K562 (cell line): Measurements from ENCODE around the gene DAP. TPM values are rescaled to one million over a fixed set of nuclear protein-coding genes. Genes with fewer than 3 reads are reported as not detected.
A peak's percentile ranks its signal among the peaks of the same experiment; 100 is the strongest.

Experiments
- ARID2 ChIP-seq: fragments of 450-650 bp; IDR thresholded peaks from 2 replicates; pipeline ENCODE4 v1.6.1; 2017; ENCODE audit warnings: antibody characterized with exemption, mild to moderate bottlenecking
- CXXC5 ChIP-seq: fragments of 250-450 bp; sonication (Bioruptor Pico); IDR thresholded peaks from 2 replicates; pipeline ENCODE4 v1.8.0; 2022; ENCODE audit warnings: inconsistent platforms, mild to moderate bottlenecking, moderate library complexity
- FOS ChIP-seq: IDR thresholded peaks from 3 replicates; pipeline ENCODE4 v1.6.1; 2011; ENCODE audit not compliant: insufficient read length; ENCODE audit errors: extremely low read depth
- HBP1 ChIP-seq: fragments of 450-650 bp; formaldehyde crosslinking; IDR thresholded peaks from 2 replicates; pipeline ENCODE4 v1.4.0; 2022; ENCODE audit warnings: missing genetic modification characterization
- HDAC3 ChIP-seq: fragments of 450-650 bp; IDR thresholded peaks from 2 replicates; pipeline ENCODE4 v1.6.1; 2018; ENCODE audit warnings: borderline replicate concordance, mild to moderate bottlenecking, moderate library complexity; ENCODE audit not compliant: partially characterized antibody
- KLF16 ChIP-seq: IDR thresholded peaks from 2 replicates; pipeline ENCODE4 v1.6.1; 2016; ENCODE audit warnings: antibody characterized with exemption
- MEF2A ChIP-seq: IDR thresholded peaks from 2 replicates; pipeline ENCODE4 v1.6.1; 2011; ENCODE audit warnings: low read depth, mild to moderate bottlenecking, low read length, moderate library complexity; ENCODE audit not compliant: control insufficient read depth
- PKNOX1 ChIP-seq: fragments of 450-650 bp; IDR thresholded peaks from 2 replicates; pipeline ENCODE4 v1.6.1; 2016
- POLR3A ChIP-seq: IDR thresholded peaks from 2 replicates; pipeline ENCODE4 v1.6.1; 2011; ENCODE audit warnings: borderline replicate concordance, mild to moderate bottlenecking, moderate library complexity; ENCODE audit not compliant: insufficient read length, insufficient read depth; ENCODE audit errors: extremely low read depth
- RB1 ChIP-seq: fragments of 450-650 bp; IDR thresholded peaks from 2 replicates; pipeline ENCODE4 v1.6.1; 2017; ENCODE audit warnings: low read depth, mild to moderate bottlenecking
- SIN3B ChIP-seq: fragments of 450-650 bp; IDR thresholded peaks from 2 replicates; pipeline ENCODE4 v1.6.1; 2017; ENCODE audit warnings: low read depth, mild to moderate bottlenecking, moderate library complexity
- TAF15 ChIP-seq: fragments of 200-400 bp; formaldehyde crosslinking; IDR thresholded peaks from 2 replicates; pipeline ENCODE4 v1.6.1; 2017; ENCODE audit warnings: mild to moderate bottlenecking, low read depth, low read length, moderate library complexity
- VEZF1 ChIP-seq: fragments of 200-800 bp; sonication (Bioruptor generic); IDR thresholded peaks from 2 replicates; pipeline ENCODE4 v1.6.1; 2017; ENCODE audit warnings: missing genetic modification characterization, missing compliant biosample characterization
- ZNF311 ChIP-seq: fragments of 250-450 bp; sonication (Bioruptor Pico); IDR thresholded peaks from 2 replicates; pipeline ENCODE4 v1.4.0; 2020; ENCODE audit warnings: mild to moderate bottlenecking, moderate library complexity
- ZNF408 ChIP-seq: fragments of 250-450 bp; sonication (Bioruptor Pico); IDR thresholded peaks from 2 replicates; pipeline ENCODE4 v1.4.0; 2020; ENCODE audit warnings: low read depth, mild to moderate bottlenecking, moderate library complexity
- ZNF445 ChIP-seq: fragments of 250-450 bp; sonication (Bioruptor Pico); IDR thresholded peaks from 2 replicates; pipeline ENCODE4 v1.4.0; 2020; ENCODE audit warnings: low read depth, mild to moderate bottlenecking, moderate library complexity
- ZNF695 ChIP-seq: fragments of 450-650 bp; formaldehyde crosslinking; IDR thresholded peaks from 2 replicates; pipeline ENCODE4 v1.4.0; 2020; ENCODE audit warnings: mild to moderate bottlenecking, moderate library complexity
- polyA plus RNA-seq, 8 experiments: library from polyadenylated mRNA; depleted of rRNA in 4 of 8; stranded (reverse) in 5 of 8; unstranded in 3 of 8; fragments of >200 nt; fragmentation: Nextera tagmentation in 2 of 8; fragmentation: Illumina TruSeq in 1 of 8; extraction: Ambion mirVana in 2 of 8; extraction: Trizol in 1 of 8; gene quantifications; 2 replicates each; pipeline versions ENCODE4 v1.2.1 to v1.2.3, GENCODE V29; 2011 to 2014; ENCODE audit warnings: inconsistent platforms in 1 of 8, missing spikeins in 1 of 8
- total RNA-seq, 7 experiments: library from RNA; depleted of rRNA in 6 of 7; stranded (reverse); fragments of >200 nt in 6 of 7; fragmentation: Illumina TruSeq in 2 of 7; extraction: Trizol in 2 of 7; gene quantifications; 2 replicates each; pipeline versions ENCODE4 v1.2.1 to v1.2.3, GENCODE V29; 2011 to 2021; ENCODE audit warnings: low replicate concordance in 1 of 7
- TF ChIP-seq, protein P1 (sequence below): fragments of 450-650 bp; IDR thresholded peaks from 2 replicates; pipeline ENCODE4 v1.6.1; 2017; ENCODE audit warnings: antibody characterized with exemption, mild to moderate bottlenecking
- TF ChIP-seq, protein P2 (sequence below), 3 experiments: fragments of 200-800 bp in 1 of 3; sonication (Bioruptor generic) in 1 of 3; sonication (generic) in 1 of 3; formaldehyde crosslinking in 1 of 3; IDR thresholded peaks; 2 replicates each; pipeline versions ENCODE4 v1.6.1 to v1.8.0; 2016 to 2022; ENCODE audit warnings: mild to moderate bottlenecking in 2 of 3, missing compliant biosample characterization in 2 of 3, missing genetic modification characterization in 2 of 3, missing genetic modification reagents in 1 of 3

DAP gene
- total and polyA plus RNA-seq, 9 of the 15 experiments (the other 6 are each of a cell fraction or from before 2014, with no cell fraction given) = 14.1 to 151 (median 34.5) TPM

DNA sequence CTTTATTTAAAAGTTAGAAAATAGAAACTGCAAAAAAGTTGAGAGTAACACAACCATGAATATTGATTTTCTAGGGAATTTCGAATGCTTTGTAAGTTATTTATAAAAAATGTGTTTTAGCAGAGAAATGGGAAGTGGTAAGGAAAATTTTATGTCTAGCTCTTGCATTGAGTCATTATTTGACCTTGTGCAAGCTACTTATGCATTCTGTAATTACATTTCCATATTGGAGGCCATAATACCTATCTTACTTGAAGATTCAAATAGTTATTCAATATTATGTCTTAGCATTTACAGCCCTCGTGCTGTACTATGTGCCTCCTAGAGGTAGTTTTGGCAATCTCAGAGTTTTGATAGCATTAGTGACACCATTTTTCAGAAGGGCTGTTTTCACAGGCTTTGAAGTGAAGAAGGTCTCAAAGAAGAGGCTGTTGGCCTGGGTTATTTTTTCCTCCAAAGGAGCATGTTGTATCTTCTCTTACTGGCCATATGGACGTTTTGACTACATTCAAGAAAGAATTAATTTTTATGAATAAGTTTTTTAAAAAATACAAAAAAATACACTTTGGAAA is 7.4 kb upstream of the DAP start (continued):
- no peak for TF ChIP-seq VEZF1 (CRISPR knock-in tag)
- TF ChIP-seq ZNF445 (CRISPR knock-in tag) = no peak
- TF ChIP-seq SIN3B = no peak
- TF ChIP-seq, protein P1, sequence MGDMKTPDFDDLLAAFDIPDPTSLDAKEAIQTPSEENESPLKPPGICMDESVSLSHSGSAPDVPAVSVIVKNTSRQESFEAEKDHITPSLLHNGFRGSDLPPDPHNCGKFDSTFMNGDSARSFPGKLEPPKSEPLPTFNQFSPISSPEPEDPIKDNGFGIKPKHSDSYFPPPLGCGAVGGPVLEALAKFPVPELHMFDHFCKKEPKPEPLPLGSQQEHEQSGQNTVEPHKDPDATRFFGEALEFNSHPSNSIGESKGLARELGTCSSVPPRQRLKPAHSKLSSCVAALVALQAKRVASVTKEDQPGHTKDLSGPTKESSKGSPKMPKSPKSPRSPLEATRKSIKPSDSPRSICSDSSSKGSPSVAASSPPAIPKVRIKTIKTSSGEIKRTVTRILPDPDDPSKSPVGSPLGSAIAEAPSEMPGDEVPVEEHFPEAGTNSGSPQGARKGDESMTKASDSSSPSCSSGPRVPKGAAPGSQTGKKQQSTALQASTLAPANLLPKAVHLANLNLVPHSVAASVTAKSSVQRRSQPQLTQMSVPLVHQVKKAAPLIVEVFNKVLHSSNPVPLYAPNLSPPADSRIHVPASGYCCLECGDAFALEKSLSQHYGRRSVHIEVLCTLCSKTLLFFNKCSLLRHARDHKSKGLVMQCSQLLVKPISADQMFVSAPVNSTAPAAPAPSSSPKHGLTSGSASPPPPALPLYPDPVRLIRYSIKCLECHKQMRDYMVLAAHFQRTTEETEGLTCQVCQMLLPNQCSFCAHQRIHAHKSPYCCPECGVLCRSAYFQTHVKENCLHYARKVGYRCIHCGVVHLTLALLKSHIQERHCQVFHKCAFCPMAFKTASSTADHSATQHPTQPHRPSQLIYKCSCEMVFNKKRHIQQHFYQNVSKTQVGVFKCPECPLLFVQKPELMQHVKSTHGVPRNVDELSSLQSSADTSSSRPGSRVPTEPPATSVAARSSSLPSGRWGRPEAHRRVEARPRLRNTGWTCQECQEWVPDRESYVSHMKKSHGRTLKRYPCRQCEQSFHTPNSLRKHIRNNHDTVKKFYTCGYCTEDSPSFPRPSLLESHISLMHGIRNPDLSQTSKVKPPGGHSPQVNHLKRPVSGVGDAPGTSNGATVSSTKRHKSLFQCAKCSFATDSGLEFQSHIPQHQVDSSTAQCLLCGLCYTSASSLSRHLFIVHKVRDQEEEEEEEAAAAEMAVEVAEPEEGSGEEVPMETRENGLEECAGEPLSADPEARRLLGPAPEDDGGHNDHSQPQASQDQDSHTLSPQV = peak; percentile 82
- no peak for TF ChIP-seq HBP1 (CRISPR knock-in tag)
- no peak for TF ChIP-seq KLF16
- peak; percentile 16 for TF ChIP-seq HDAC3
- no peak for TF ChIP-seq ZNF695 (CRISPR knock-in tag)
- no peak for TF ChIP-seq FOS
- no peak for TF ChIP-seq RB1
- TF ChIP-seq POLR3A = no peak
- TF ChIP-seq PKNOX1 = no peak
- TF ChIP-seq, protein P2, sequence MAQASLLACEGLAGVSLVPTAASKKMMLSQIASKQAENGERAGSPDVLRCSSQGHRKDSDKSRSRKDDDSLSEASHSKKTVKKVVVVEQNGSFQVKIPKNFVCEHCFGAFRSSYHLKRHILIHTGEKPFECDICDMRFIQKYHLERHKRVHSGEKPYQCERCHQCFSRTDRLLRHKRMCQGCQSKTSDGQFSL (CRISPR knock-in tag; IDR thresholded peaks at IDR 0.05) = no peak
- TF ChIP-seq, protein P2 (tag; IDR thresholded peaks at IDR 0.05) = peak in 1 of 2 experiments; percentile 66; a peak in 1 of 4 replicates
- no peak for TF ChIP-seq ARID2
- TF ChIP-seq CXXC5 (CRISPR knock-in tag) = 0 out of 2 replicates have a peak, but pooled peaks have one; percentile 22
- no peak for TF ChIP-seq TAF15
- peak; percentile 80 for TF ChIP-seq ZNF311 (CRISPR knock-in tag)
- no peak for TF ChIP-seq ZNF408 (CRISPR knock-in tag)
- TF ChIP-seq MEF2A = no peak
